ENCODE results near the gene CD68.
A peak's percentile ranks its signal among the peaks of the same experiment; 100 is the strongest.
"Not testable (repeated sequence)": the region's sequence is repeated elsewhere in the genome, so short reads cannot be mapped to it uniquely, and the experiment has no call there.

CD68 gene

GRCh38 chr17:7613769-7614424 lies 34.5 kb downstream of the CD68 start:
- DNase-seq (ENCODE audit: low spot score) (no peak), FAIRE-seq (no peak)

GRCh38 chr17:7614425-7615264 lies 35.2 kb downstream of the CD68 start, which contains the start of gene FXR2:
Gene FXR2, minus strand, starts transcription at chr17:7614897. Its CDS starts 365 bp downstream, at chr17:7614532.
- peak; percentile 97 for DNase-seq (ENCODE audit: low spot score)
- no peak for FAIRE-seq

- no peak for DNase-seq (ENCODE audit: low spot score)
- no peak for FAIRE-seq
Observed at GRCh38 chr17:7615265-7615747, 35.9 kb downstream of the CD68 start.

- FAIRE-seq (no peak), DNase-seq (ENCODE audit: low spot score) (no peak)
Observed at GRCh38 chr17:7618608-7619007, 39.2 kb downstream of the CD68 start.

- DNase-seq (ENCODE audit: low spot score) = no peak
- FAIRE-seq = no peak
Observed at GRCh38 chr17:7620835-7621234, 41.4 kb downstream of the CD68 start.

GRCh38 chr17:7623661-7624060 lies 44.2 kb downstream of the CD68 start:
- DNase-seq (ENCODE audit: low spot score) (no peak), FAIRE-seq (no peak)

- not testable (repeated sequence) for FAIRE-seq; DNase-seq (ENCODE audit: low spot score)
Observed at GRCh38 chr17:7625749-7626148, 46.3 kb downstream of the CD68 start.

- FAIRE-seq = no peak
- no peak for DNase-seq (ENCODE audit: low spot score)
Observed at GRCh38 chr17:7626307-7626706, 46.9 kb downstream of the CD68 start.

GRCh38 chr17:7626956-7627249 lies 47.5 kb downstream of the CD68 start:
- FAIRE-seq (no peak), DNase-seq (ENCODE audit: low spot score) (no peak)

GRCh38 chr17:7627250-7628121 lies 48.0 kb downstream of the CD68 start, which contains the start of gene SAT2:
Gene SAT2, minus strand, starts transcription at chr17:7627821. Its CDS starts 186 bp downstream, at chr17:7627635.
- no peak for FAIRE-seq

GRCh38 chr17:7629939-7630571 lies 50.6 kb downstream of the CD68 start, which contains the start of gene SHBG:
Gene SHBG, plus strand, starts transcription at chr17:7630135. Its CDS starts 38 bp downstream, at chr17:7630173.
- DNase-seq (ENCODE audit: low spot score) (no peak), FAIRE-seq (no peak)

More at GRCh38 chr17:7627250-7628121, 48.0 kb downstream of the CD68 start, which contains the start of gene SAT2:
- DNase-seq (ENCODE audit: low spot score) = peak; percentile 93
